ENCODE measurements around the gene ZNF559.
"Not testable (repeated sequence)": the region's sequence is repeated elsewhere in the genome, so short reads cannot be mapped to it uniquely, and the experiment has no call there.

Gene ZNF559

DNA sequence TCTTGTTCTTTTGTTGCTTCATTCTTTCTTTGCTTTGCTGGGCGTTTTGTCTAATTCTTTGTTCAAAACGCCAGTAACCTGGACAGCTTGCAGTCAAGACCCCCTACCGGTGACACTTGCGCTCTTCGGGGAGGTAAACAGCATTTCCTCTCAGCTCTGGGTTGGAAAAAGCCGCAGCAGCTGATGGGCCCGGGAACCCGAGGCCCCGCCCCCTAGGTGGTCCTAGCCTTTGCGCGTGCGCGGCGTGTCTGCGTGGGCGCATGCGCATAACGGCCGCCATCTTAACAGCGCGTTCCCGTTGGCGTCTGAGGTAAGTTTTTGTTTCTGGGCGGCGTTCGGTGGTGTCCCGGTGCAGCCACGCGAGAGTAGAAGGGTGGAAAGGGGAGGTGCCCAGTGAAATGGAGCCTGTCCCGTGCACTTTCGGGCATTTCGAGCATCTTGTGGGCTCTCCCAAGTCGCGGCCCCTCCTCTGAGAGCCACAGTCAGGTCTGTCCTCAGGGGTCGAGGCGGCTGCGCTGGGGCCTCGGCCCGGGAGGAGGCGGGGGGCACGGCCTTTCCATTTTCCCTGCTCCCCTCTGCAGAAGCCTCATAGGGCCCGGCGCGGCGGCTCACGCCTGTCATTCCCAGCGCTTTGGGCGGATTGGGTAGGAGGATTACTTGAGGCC is at the start of gene ZNF559:
ZNF559 (plus strand) TSS at position 261 of the 665 bp plus-strand sequence. CDS start 14,371 bp downstream, outside the sequence.
- DNase-seq = peak; percentile 81 to 92

DNA sequence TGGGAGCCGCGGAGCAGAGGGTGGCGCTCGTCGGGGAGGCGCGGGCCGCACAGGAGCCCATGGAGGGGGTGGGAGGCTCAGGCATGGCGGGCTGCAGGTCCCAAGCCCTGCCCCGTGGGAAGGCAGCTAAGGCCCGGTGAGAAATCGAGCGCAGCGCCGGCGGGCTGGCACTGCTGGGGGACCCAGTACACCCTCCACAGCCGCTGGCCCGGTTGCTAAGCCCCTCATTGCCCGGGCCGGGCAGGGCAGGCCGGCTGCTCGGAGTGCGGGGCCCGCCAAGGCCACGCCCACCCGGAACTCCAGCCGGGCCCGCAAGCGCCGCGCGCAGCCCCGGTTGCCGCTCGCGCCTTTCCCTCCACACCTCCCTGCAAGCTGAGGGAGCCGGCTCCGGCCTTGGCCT is 40.5 kb upstream of the ZNF559 start:
- not testable (repeated sequence) for DNase-seq

DNA sequence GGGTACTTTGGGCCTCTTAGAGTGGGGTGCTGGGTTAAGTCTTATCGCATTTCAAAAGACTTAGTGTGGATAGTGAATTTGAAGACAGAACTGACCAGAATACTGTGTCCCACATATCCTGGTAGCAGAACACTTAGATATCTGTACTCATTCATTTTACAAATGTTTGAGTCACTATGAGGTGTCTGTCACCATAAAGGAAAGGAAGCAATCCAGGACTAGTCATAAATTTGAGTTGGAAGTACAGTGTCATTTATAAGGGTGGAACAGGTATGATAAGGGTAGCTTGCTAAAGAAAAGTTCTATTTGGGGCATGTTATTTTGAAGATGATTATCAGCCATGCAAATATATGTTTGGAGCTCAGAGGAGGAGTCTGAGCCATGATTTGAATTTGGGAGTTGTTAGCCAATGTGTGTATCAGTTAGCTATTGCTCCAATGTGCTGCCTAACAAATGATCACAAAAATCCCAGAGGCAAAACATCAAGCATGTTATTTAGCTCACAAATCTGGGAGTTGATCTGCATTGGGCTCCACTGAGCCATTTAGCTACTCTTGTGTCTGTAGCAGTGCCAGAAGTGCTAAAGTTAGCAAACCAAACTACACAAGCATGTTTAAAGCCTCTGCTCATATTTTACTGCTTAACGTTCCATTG is 34.6 kb upstream of the ZNF559 start:
- DNase-seq = no peak

DNA sequence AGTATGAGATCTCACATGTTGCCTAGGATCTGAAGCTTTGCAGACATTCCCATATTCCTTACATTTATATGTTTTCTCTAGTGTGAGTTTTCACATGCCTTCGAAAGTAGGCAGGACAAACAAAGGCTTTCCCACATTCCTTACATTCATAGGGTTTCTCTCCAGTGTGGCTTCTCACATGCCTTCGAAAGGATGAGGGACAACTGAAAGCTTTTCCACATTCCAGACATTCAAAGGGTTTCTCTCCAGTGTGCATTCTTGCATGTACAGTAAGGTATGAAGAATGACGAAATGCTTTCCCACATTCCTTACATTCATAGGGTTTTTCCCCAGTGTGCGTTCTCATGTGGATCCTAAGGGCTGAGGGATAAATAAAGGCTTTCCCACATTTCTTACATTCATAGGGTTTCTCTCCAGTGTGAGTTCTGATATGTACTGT is 28.5 kb upstream of the ZNF559 start:
- no peak for DNase-seq

DNA sequence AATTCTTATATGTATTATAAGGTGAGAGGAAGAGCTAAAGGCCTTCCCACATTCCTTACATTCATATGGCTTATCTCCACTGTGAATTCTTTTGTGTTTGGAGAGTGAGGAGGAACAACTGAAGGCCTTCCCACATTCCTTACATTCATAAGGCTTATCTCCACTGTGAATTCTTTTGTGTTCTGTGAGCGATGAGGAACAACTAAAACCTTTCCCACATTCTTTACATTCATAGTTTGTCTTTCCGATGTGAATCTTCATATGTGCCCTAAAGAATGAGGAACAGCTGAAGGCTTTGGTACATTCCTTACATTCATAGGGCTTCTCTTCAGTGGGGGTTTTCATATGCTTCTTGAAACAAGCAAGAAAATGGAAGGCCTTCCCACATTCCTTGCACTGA is 27.6 kb upstream of the ZNF559 start:
- no peak for DNase-seq

DNA sequence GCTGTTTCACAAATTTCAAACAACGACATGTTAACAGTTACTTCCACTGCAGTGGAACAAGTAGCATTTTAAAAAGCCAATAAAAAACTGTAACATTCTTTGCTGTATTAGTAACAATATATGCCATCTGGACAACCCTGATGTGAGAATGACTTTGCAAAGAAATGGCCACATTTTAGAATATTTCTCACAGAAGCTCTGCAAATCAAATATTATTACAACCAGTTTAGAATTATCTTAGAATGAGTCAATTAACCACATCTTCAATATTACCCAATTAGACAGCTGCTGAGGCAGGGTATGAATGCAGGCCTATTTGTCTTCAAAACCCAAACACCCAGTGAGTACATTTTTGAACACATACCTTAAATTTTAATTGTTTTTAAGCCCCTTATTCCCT is 17.5 kb upstream of the ZNF559 start:
- DNase-seq = peak in 1 of 2 experiments; percentile 18

DNA sequence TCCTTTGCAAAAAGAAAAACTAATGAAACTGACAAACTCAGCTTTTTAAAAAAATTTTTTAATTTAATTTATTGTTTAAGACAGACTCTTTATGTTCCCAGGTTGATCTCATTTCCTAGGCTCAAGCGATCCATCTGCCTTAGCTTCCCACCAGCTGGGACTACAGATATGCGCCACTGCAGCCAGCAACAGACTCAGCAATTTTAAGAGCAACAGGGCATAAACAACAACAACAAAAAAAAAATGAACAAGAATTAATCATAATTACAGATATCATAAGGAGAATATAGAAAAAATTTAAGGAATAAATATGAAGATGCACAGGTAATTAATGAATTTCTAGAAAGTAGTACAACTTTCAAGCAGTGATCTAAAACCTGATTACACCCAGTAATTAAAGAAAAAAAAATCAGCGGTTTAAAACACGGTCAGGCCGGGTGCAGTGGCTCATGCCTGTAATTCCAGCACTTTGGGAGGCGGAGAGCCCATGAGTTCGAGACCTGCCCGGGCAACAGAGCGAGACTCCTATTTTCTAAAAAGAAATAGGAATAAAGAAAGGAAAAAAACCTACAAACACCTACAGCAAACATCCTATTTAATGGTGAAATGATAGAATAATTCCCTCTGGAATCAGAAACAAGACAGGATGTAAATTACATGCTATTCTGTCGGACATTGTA is 15.7 kb upstream of the ZNF559 start:
- no peak for DNase-seq

DNA sequence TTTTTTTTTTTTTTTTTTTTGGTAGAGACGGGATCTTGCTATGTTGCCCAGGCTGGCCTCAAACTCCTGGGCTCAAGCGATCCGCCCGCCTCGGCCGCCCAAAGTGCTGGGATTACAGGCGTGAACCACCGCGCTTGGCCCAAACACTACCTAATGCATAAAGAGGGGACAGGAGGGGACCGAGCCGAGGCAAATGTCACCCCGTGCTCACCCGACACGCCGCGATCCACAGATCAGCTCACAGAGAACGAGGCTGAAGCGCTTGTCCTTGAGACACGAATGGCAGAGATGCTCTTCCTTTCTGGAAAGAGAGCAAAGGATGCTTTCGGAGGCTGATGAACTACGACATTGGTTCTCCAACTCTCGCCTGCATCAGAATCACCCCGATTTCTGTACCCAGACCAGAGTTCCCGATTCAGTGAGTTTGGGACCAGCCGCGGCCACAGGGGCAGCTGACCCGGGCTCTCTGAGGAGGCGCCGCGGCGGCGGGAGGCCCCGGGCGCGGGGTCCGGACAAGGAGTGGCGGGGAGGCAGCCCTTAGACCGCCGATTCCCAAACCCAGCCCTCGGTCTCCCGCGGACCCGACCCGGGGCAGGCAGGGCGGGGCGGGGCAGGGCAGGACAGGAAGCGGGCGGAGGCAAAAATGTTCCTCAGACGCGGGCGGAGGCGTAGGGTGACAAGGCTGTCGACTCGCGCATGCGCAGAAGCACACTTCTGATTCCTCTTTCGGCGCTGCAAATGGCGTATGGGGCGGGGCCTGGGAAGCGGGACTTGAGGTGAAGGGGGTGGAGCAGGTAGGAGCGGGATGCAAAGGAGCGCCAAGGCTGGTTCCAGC is 14.6 kb upstream of the ZNF559 start, which contains the start of gene ZNF699:
ZNF699 (minus strand) TSS at position 700 of the 835 bp plus-strand sequence. CDS start 4,719 bp downstream, outside the sequence.
- peak; percentile 93 to 98 for DNase-seq

DNA sequence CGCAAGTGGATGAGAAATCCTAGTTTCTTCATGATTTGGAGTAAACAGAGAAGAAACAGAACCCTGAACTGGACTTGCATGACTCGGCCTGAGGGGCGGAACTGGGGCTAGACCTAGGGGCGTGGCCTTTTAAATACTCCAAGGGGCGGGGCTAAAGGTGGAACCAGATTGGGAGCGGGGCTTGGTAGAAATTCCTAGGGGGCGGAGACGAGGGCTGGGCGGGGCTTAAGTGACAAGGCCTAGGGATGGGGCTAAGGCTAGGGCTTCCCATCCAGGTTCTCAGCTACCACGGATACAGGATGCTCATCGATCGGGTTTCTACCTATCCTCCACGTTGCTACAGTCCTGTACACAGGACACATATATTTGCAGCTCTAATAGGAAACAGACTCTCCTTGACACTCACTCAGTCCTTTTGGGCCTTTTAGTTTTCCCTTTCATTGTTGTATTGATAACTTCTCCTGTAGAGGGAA is 14.0 kb upstream of the ZNF559 start:
- DNase-seq = peak; percentile 93 to 98

DNA sequence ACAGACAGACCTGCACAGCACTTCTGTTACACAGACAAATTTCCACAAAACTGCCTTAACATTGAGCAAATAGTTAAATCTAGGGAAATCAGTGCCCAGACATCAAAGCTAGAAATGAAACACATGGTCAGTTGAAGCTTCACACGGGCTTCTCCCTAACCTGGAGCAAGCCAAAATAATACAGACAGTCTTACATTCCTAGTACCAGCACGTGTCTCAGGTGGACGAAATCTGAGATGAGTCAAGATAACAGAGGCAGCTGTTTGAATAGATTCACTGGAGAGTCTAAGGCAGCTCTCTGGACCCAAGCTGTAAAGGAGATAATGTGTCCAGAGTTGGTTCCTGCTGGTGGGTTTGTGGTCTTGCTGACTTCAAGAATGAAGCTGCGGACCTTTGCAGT is 10.2 kb upstream of the ZNF559 start:
- DNase-seq = no peak

DNA sequence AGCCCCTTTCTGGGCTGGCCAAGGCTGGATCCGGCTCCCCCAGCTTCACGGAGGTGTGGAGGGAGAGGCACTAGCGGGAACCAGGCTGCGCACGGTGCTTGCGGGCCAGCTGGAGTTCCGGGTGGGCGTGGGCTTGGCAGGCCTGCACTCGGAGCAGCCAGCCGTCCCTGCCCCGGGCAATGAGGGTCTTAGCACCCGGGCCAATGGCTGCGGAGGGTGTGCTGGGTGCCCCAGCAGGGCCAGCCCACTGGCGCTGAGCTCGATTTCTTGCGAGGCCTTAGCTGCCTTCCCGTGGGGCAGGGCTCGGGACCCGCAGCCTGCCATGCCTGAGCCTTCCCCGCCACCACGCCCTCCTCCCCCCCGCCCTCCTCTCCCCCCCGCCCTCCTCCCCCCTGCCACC is 2.6 kb upstream of the ZNF559 start:
- no peak for DNase-seq

DNA sequence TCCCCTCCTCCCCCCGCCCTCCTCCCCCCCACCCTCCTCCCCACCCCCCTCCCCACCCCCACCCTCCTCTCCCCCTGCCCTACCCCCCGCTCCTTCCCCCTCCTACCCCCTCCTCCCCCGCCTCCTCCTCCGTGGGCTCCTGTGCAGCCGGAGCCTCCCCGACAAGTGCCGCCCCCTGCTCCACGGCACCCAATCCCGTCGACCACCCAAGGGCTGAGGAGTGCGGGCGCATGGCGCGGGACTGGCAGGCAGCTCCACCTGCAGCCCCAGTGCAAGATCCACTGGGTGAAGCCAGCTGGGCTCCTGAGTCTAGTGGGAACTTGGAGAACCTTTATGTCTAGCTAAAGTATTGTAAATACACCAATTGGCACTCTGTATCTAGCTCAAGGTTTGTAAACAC is 2.2 kb upstream of the ZNF559 start:
- DNase-seq = not testable (repeated sequence)

DNA sequence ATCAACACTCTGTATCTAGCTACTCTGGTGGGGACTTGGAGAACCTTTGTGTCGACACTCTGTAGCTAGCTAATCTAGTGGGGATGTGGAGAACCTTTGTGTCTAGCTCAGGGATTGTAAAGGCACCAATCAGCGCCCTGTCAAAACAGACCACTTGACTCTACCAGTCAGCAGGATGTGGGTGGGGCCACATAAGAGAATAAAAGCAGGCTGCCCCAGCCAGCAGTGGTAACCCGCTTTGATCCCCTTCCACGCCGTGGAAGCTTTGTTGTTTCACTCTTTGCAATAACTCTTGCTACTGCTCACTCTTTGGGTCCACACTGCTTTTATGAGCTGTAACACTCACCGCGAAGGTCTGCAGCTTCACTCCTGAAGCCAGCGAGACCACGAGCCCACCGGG is 1.8 kb upstream of the ZNF559 start:
- DNase-seq = not testable (repeated sequence)

DNA sequence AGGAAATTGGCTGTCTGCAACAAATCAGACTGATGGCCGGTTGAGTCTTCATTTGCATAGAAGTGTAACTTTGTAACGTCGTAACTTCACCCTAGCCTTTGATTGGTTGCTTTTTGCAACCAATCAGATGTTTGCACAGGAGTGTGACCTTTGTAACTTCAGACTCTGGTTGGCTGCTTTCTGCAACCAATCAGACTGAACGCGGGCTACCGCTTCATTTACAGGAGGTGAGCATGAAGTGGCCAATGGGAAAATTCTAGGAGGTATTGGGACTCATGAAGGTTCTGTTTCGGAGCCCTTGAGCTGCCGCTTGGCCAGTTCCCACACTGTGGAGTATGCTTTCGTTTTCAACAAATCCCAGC is 441 bp upstream of the ZNF559 start:
- DNase-seq = peak; percentile 24 to 69

DNA sequence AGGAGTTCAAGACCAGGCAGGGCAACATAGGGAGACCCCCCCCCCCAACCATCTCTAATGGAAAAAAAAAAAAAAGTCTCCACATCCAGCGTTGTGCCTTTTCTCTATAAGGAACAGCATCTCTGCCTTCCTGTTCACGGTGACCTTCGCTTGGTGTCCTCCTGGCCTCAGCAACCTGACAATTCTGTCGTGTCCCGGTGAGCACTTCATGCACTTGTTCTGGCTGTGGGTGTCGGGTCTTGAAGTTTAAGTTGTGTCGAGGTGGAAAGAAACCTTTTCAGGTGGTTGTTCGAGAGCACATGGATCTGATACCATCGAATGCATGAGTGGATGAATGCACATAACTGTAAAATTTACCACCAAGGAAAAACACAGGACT is 594 bp downstream of the ZNF559 start:
- DNase-seq = no peak

DNA sequence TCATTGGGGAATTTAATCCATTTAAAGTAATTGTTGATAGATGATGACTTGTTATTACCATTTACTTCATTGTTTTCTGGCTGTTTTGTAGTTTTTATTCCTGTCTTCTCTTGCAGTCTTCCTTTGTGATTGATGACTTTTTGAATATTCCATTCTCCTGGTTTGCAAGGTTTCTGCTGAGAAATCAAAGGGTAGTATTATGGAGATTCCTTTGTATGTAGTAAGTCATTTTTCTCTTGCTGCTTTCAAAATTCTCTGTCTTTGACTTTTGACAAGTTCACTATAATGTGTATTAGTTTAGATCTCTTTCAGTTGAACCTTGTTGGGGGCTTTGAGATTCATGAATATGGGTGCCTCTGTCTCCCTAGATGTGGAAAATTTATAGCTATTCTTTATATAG is 6.0 kb downstream of the ZNF559 start:
- no peak for DNase-seq

DNA sequence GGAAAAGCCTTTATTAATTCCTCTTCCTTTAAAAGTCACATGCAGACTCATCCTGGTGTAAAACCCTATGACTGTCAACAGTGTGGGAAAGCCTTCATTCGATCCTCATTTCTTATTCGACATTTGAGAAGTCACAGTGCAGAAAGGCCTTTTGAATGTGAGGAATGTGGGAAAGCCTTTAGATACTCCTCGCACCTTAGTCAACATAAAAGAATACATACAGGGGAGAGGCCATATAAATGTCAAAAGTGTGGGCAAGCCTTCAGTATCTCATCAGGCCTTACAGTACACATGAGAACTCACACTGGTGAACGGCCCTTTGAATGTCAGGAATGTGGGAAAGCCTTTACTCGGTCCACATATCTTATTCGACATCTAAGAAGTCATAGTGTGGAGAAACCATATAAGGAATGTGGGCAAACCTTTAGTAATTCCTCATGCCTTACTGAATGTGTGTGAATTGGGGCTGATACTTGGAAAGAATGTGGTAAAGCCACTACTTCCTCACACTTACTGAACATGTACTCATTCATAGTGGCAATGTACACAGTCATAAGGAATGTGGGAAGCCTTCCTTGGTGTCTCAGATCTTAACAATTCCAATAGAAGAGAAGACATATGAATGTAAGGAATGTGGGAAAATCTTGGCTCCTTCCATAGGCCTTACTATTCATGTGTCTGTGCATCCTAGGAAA is 18.8 kb downstream of the ZNF559 start:
- DNase-seq = no peak

DNA sequence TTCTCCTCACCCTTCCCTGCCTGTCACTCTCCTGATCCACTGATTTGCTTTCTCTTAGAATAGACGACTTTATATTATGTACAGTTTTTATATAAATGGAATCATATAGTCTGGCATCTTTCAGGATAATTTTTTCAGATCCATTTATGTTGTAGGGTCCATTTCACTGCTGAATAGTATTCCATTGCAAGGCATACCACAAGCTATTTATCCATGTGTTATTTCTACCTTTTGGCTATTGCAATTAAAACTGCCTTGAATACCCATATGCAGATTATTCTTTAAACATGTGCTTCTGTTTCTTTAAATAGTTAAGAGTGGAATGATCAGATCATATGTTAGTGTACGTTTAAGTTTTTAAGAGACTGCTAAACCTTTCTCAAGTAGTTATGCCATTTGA is 21.0 kb downstream of the ZNF559 start:
- DNase-seq = no peak

DNA sequence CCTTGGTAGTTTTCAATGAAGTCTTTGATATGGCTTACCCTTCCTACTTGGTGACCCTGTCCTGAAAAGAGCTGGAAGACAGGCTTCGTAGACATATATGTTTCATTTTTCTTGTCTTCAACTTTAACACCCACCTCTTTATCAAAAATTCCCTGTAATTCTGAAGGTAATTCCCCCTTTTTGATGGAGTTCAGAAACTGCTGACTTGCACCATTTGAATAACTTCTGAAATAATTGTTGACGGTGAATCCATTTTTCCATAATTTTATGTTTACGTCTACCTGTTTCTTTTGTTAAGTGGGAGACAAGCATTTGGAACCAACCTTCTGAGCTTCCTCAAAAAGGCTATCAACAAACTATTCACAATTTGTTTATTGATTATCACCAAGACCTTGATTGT is 24.3 kb downstream of the ZNF559 start:
- no peak for DNase-seq

DNA sequence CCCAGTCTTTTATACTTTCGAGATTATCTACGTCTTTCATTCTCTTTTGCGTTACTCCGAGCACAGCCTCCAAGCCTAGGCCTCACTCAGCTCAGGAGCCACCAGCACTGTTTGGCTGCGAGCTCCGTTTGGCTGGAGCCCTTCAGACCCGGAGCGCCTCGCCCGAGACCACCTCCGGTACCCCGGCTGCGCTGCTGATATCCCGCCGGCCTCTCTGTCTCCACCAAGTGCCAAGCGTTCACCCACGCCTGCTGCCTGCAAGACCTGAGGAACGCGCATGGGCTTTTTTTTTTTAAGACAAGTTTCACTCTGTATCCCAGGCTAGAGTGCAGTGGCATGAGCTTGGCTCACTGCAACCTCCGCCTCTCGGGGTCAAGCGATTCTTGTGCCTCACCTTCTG is 24.7 kb downstream of the ZNF559 start:
- no peak for DNase-seq

DNA sequence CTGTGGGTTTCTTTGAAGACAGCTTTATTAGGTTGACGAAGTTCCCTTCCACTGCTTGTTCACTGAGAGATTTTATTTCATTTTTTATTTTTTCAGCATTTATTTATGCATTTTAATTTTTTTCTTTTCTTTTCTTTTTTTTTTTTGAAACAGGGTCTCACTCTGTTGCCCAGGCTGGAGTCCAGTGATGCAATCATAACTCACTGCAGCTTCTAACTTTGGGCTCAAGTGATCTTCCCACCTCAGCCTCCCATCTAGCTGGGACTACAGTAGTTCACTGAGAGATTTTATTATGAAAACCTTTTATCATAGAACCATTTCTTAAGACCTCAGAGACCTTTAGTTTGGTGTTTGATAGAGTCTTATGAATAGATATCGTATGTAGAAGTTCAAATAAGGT is 28.5 kb downstream of the ZNF559 start:
- DNase-seq = no peak

DNA sequence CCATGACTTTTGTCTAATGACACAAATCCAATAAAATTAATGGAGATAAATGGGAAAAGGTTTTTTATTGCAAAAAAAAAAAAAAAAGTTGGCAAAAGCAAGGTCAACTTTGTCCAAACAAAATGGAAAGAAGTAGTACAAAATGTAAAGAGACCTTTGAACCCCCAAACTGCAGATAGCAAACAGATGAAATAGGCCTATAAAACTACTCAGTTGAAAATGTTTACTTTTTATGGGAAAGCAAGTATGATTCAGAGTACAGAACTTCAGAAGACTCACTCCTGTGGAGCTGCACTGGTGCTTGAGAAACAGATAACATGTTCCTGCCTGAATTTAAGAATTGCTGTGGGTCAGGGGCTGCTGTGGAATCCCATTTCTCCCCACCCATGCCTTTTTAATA is 29.0 kb downstream of the ZNF559 start:
- no peak for DNase-seq

Measured in SW 1271 (cell line).